Brain microvascular endothelial cell (primary cell): ENCODE results near the gene WDR7.

Experiments
- DNase-seq: peaks from one replicate; pipeline ENCODE4 v3.0.0-alpha.2; 2020
- H3K27ac ChIP-seq: fragments of 250-450 bp; sonication (Bioruptor Pico); 2 replicates; pipeline ENCODE4 v1.5.1; 2020; ENCODE audit warnings: mild to moderate bottlenecking, moderate library complexity
- H3K27me3 ChIP-seq: fragments of 250-450 bp; sonication (Bioruptor Pico); replicated peaks from 2 replicates; pipeline ENCODE4 v1.5.1; 2020; ENCODE audit warnings: mild to moderate bottlenecking
- H3K36me3 ChIP-seq: fragments of 250-450 bp; sonication (Bioruptor Pico); replicated peaks from 2 replicates; pipeline ENCODE4 v1.5.1; 2020; ENCODE audit warnings: mild to moderate bottlenecking
- H3K4me3 ChIP-seq: 2 replicates; pipeline ENCODE4 v1.5.1; 2011; ENCODE audit warnings: low read depth, mild to moderate bottlenecking, control low read depth, low read length, moderate library complexity
- CTCF ChIP-seq: IDR thresholded peaks from 2 replicates; pipeline ENCODE4 v1.5.1; 2011; ENCODE audit warnings: low read depth, mild to moderate bottlenecking, moderate library complexity, low read length, control low read depth, inconsistent platforms; ENCODE audit errors: missing control alignments
- in situ Hi-C: cut with HindIII; loops from 2 replicates; pipeline ENCODE4 v1.10.0; 2017; ENCODE audit warnings: low sequenced_read_pairs, low pct_ligation_motif_present

The WDR7 gene

GRCh38 chr18:57084331-57085271 is 433.4 kb downstream of the WDR7 start:
- Histone ChIP-seq H3K27me3 (no peaks in the 10 kb centered on the region), H3K4me3 (no peak overlapping the region), H3K27ac (no peak overlapping the region), H3K36me3 (no peaks in the 10 kb centered on the region)
- TF ChIP-seq CTCF = no peak
- in situ Hi-C loops = no loop called here
- no peak for DNase-seq

GRCh38 chr18:57085371-57085770 is 434.2 kb downstream of the WDR7 start:
- Histone ChIP-seq H3K36me3 (no peaks in the 10 kb centered on the region), H3K27ac (no peak overlapping the region), H3K4me3 (no peak overlapping the region), H3K27me3 (no peaks in the 10 kb centered on the region)
- in situ Hi-C loops = no loop called here
- no peak for TF ChIP-seq CTCF
- no peak for DNase-seq

GRCh38 chr18:57086163-57086562 is 435.0 kb downstream of the WDR7 start:
- H3K27ac ChIP-seq = no peak overlapping the region
- H3K4me3 ChIP-seq = no peak overlapping the region
- DNase-seq = no peak
- no peaks in the 10 kb centered on the region for H3K36me3 ChIP-seq
- H3K27me3 ChIP-seq = no peaks in the 10 kb centered on the region
- in situ Hi-C loops = no loop called here
- TF ChIP-seq CTCF = no peak
